Amniotic stem cell (primary cell): ENCODE results near the gene HABP2.

ENCODE experiments used
- DNase-seq: peaks from one replicate; lab custom pipeline; 2025; lab: John Stamatoyannopoulos, UW

The HABP2 gene

GRCh38 chr10:113527211-113527906 is 25.5 kb upstream of the HABP2 start:
- DNase-seq, result no peak

- no peak for DNase-seq
These were observed 24.0 kb upstream of the HABP2 start for GRCh38 chr10:113528876-113529275.

- DNase-seq, result no peak
These were observed 23.3 kb upstream of the HABP2 start for GRCh38 chr10:113529575-113529974.

- no peak for DNase-seq
These were observed 22.4 kb upstream of the HABP2 start for GRCh38 chr10:113530476-113530875.

- DNase-seq, result no peak
These were observed 20.1 kb upstream of the HABP2 start for GRCh38 chr10:113532724-113533123.

GRCh38 chr10:113533801-113534200 is 19.1 kb upstream of the HABP2 start:
- DNase-seq, result no peak

GRCh38 chr10:113534423-113534822 is 18.4 kb upstream of the HABP2 start:
- DNase-seq, result no peak

GRCh38 chr10:113537672-113538071 is 15.2 kb upstream of the HABP2 start:
- no peak for DNase-seq

GRCh38 chr10:113538151-113538550 is 14.7 kb upstream of the HABP2 start:
- no peak for DNase-seq

- no peak for DNase-seq
These were observed 13.1 kb upstream of the HABP2 start for GRCh38 chr10:113539789-113540188.

GRCh38 chr10:113540845-113541548 is 11.9 kb upstream of the HABP2 start:
- DNase-seq, result no peak

GRCh38 chr10:113541549-113541927 is 11.3 kb upstream of the HABP2 start:
- DNase-seq, result no peak

GRCh38 chr10:113543107-113543955 is 9.5 kb upstream of the HABP2 start:
- no peak for DNase-seq

GRCh38 chr10:113544392-113544791 is 8.5 kb upstream of the HABP2 start:
- no peak for DNase-seq

- no peak for DNase-seq
These were observed 5.4 kb upstream of the HABP2 start for GRCh38 chr10:113547426-113547825.

- no peak for DNase-seq
These were observed 3.0 kb upstream of the HABP2 start for GRCh38 chr10:113549856-113550255.

GRCh38 chr10:113550365-113550764 is 2.5 kb upstream of the HABP2 start:
- DNase-seq, result no peak

GRCh38 chr10:113552014-113552413 is 839 bp upstream of the HABP2 start:
- DNase-seq, result no peak

GRCh38 chr10:113553149-113553548 is 296 bp downstream of the HABP2 start:
- no peak for DNase-seq

- DNase-seq, result no peak
These were observed 1.4 kb downstream of the HABP2 start for GRCh38 chr10:113554214-113554613.

GRCh38 chr10:113555245-113555644 is 2.4 kb downstream of the HABP2 start:
- no peak for DNase-seq

- no peak for DNase-seq
These were observed 2.9 kb downstream of the HABP2 start for GRCh38 chr10:113555751-113556150.

- DNase-seq, result no peak
These were observed 4.6 kb downstream of the HABP2 start for GRCh38 chr10:113557424-113557862.
